Renal pelvis (tissue), 4 donors: Measurements from ENCODE around the gene OLA1. TPM values are rescaled to one million over a fixed set of nuclear protein-coding genes. Genes with fewer than 3 reads are reported as not detected.

Experiments used
- DNase-seq: peaks from one replicate; pipeline ENCODE4 v3.0.0-alpha.2; 2013
- polyA plus RNA-seq, 3 donors: library from polyadenylated mRNA; unstranded; fragments of 120-200 nt; gene quantifications; one replicate each; pipeline ENCODE4 v1.2.1, GENCODE V29; 2013; ENCODE audit not compliant: insufficient read length in 3 of 3

Gene OLA1
- polyA plus RNA-seq, 3 donors = 128 to 149 (median 147) TPM

- DNase-seq = no peak
Observed at GRCh38 chr2:174125090-174125489, 123.2 kb downstream of the OLA1 start.

- no peak for DNase-seq
Observed at GRCh38 chr2:174124181-174124580, 124.2 kb downstream of the OLA1 start.

GRCh38 chr2:174122185-174122584 lies 126.1 kb downstream of the OLA1 start:
- DNase-seq = no peak

GRCh38 chr2:174121612-174122011 lies 126.7 kb downstream of the OLA1 start:
- no peak for DNase-seq

GRCh38 chr2:174121175-174121574 lies 127.2 kb downstream of the OLA1 start:
- no peak for DNase-seq

- no peak for DNase-seq
Observed at GRCh38 chr2:174120346-174120745, 128.0 kb downstream of the OLA1 start.

GRCh38 chr2:174117951-174118930 lies 130.1 kb downstream of the OLA1 start:
- no peak for DNase-seq

- no peak for DNase-seq
Observed at GRCh38 chr2:174112073-174112472, 136.3 kb downstream of the OLA1 start.

GRCh38 chr2:174108579-174108978 lies 139.8 kb downstream of the OLA1 start:
- no peak for DNase-seq

GRCh38 chr2:174106736-174107135 lies 141.6 kb downstream of the OLA1 start:
- DNase-seq = no peak

- DNase-seq = no peak
Observed at GRCh38 chr2:174094542-174094941, 153.8 kb downstream of the OLA1 start.

- no peak for DNase-seq
Observed at GRCh38 chr2:174090476-174090875, 157.9 kb downstream of the OLA1 start.

- DNase-seq = no peak
Observed at GRCh38 chr2:174088706-174089460, 159.4 kb downstream of the OLA1 start.

- no peak for DNase-seq
Observed at GRCh38 chr2:174086708-174087107, 161.6 kb downstream of the OLA1 start.

- no peak for DNase-seq
Observed at GRCh38 chr2:174085781-174086180, 162.6 kb downstream of the OLA1 start.

GRCh38 chr2:174083843-174084458 lies 164.4 kb downstream of the OLA1 start:
- DNase-seq = no peak

- DNase-seq = no peak
Observed at GRCh38 chr2:174080672-174081121, 167.6 kb downstream of the OLA1 start.

- DNase-seq = no peak
Observed at GRCh38 chr2:174078275-174078674, 170.1 kb downstream of the OLA1 start.

GRCh38 chr2:174076975-174077374 lies 171.4 kb downstream of the OLA1 start:
- DNase-seq = no peak

- no peak for DNase-seq
Observed at GRCh38 chr2:174076040-174076439, 172.3 kb downstream of the OLA1 start.

- no peak for DNase-seq
Observed at GRCh38 chr2:174074831-174075230, 173.5 kb downstream of the OLA1 start.

- no peak for DNase-seq
Observed at GRCh38 chr2:174072857-174073256, 175.5 kb downstream of the OLA1 start.
